DOHH2 (cell line): ENCODE measurements around the gene HAO2.

Source experiments
- EZH2phosphoT487 ChIP-seq: fragments of 200-600 bp; sonication (generic); IDR thresholded peaks from 2 replicates; pipeline ENCODE4 v1.6.1; 2017; ENCODE audit warnings: borderline replicate concordance, mild to moderate bottlenecking, antibody characterized with exemption, low read length, moderate library complexity, mixed read lengths
- TF ChIP-seq, protein P1 (sequence below): fragments of 200-600 bp; sonication (generic); IDR thresholded peaks from one replicate; pipeline ENCODE4 v1.5.1; 2014; ENCODE audit warnings: antibody characterized with exemption, mild to moderate bottlenecking, low read depth, low read length; ENCODE audit not compliant: poor library complexity, severe bottlenecking

DNA sequence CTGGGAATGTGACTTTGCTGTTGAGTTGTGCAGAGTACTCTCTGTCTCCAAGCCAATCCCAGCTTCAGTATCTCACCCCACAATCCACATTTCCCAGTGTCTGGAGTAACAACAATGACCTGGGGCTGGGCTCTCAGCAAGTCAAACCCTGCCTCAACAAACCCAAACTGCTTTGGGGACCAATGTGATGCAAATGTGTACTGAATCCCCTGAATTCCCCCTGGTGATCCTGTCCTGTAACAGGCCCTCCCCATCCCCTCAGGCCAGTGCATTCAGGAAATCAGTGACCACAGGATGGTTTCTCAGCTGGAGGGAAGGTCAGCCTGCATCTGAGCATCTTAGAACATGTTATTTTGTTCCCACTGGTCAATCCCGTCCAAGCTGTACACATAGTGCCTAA, 36.7 kb upstream of the HAO2 start:
- TF ChIP-seq, protein P1, sequence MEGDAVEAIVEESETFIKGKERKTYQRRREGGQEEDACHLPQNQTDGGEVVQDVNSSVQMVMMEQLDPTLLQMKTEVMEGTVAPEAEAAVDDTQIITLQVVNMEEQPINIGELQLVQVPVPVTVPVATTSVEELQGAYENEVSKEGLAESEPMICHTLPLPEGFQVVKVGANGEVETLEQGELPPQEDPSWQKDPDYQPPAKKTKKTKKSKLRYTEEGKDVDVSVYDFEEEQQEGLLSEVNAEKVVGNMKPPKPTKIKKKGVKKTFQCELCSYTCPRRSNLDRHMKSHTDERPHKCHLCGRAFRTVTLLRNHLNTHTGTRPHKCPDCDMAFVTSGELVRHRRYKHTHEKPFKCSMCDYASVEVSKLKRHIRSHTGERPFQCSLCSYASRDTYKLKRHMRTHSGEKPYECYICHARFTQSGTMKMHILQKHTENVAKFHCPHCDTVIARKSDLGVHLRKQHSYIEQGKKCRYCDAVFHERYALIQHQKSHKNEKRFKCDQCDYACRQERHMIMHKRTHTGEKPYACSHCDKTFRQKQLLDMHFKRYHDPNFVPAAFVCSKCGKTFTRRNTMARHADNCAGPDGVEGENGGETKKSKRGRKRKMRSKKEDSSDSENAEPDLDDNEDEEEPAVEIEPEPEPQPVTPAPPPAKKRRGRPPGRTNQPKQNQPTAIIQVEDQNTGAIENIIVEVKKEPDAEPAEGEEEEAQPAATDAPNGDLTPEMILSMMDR: no peak
- no peak for TF ChIP-seq EZH2phosphoT487
